LNCaP clone FGC (cell line): Measurements from ENCODE around the gene LRP5.

ENCODE experiments used
- DNase-seq: peaks from one replicate; pipeline ENCODE4 v3.0.0-alpha.2; 2011; ENCODE audit warnings: low read depth
- H3K4me3 ChIP-seq: 2 replicates; pipeline ENCODE4 v1.5.1; 2011; ENCODE audit warnings: mild to moderate bottlenecking, low read depth, low read length, control low read depth
- CTCF ChIP-seq: IDR thresholded peaks from 2 replicates; pipeline ENCODE4 v1.5.1; 2012; ENCODE audit warnings: mild to moderate bottlenecking; ENCODE audit not compliant: control insufficient read depth, insufficient read depth; ENCODE audit errors: extremely low read depth

LRP5 gene

GRCh38 chr11:68300076-68300830, 12.1 kb upstream of the LRP5 start:
- DNase-seq, result no peak
- H3K4me3 ChIP-seq, result no peak overlapping the region
- no peak for TF ChIP-seq CTCF

GRCh38 chr11:68302256-68302655, 10.1 kb upstream of the LRP5 start:
- no peak for DNase-seq
- TF ChIP-seq CTCF, result no peak
- H3K4me3 ChIP-seq, result no peak overlapping the region

GRCh38 chr11:68302670-68303069, 9.7 kb upstream of the LRP5 start:
- TF ChIP-seq CTCF, result no peak
- no peak for DNase-seq
- no peak overlapping the region for H3K4me3 ChIP-seq

GRCh38 chr11:68303083-68303482, 9.3 kb upstream of the LRP5 start:
- H3K4me3 ChIP-seq, result no peak overlapping the region
- no peak for TF ChIP-seq CTCF
- no peak for DNase-seq

GRCh38 chr11:68303982-68304780, 8.2 kb upstream of the LRP5 start:
- DNase-seq, result no peak
- H3K4me3 ChIP-seq, result no peak overlapping the region
- no peak for TF ChIP-seq CTCF

GRCh38 chr11:68306636-68307035, 5.8 kb upstream of the LRP5 start:
- no peak for DNase-seq
- no peak overlapping the region for H3K4me3 ChIP-seq
- no peak for TF ChIP-seq CTCF

GRCh38 chr11:68308068-68308467, 4.3 kb upstream of the LRP5 start:
- no peak overlapping the region for H3K4me3 ChIP-seq
- DNase-seq, result no peak
- TF ChIP-seq CTCF, result no peak
